Karpas-422 (cell line): ENCODE measurements around the gene HDAC4. TPM values are rescaled to one million over a fixed set of nuclear protein-coding genes. Genes with fewer than 3 reads are reported as not detected.

Experiments used
- DNase-seq: peaks from one replicate; pipeline ENCODE4 v3.0.0-alpha.2; 2015
- H2AFZ ChIP-seq: fragments of 200-600 bp; sonication (generic); 2 replicates; pipeline ENCODE4 v1.6.1; 2014; ENCODE audit warnings: antibody characterized with exemption, low read length, mixed read lengths
- H3K27ac ChIP-seq: fragments of 200-600 bp; sonication (generic); 2 replicates; pipeline ENCODE4 v1.5.1; 2014; ENCODE audit warnings: mild to moderate bottlenecking, low read length, moderate library complexity
- H3K27me3 ChIP-seq: fragments of 200-600 bp; sonication (generic); 2 replicates; pipeline ENCODE4 v1.6.1; 2014; ENCODE audit warnings: low read length, mixed read lengths
- H3K36me3 ChIP-seq: fragments of 200-600 bp; sonication (generic); 2 replicates; pipeline ENCODE4 v1.6.1; 2014; ENCODE audit warnings: low read length, mixed read lengths; ENCODE audit not compliant: insufficient read depth
- H3K4me1 ChIP-seq: fragments of 200-600 bp; sonication (generic); 2 replicates; pipeline ENCODE4 v1.6.1; 2014; ENCODE audit warnings: mild to moderate bottlenecking, low read length, mixed read lengths
- H3K4me2 ChIP-seq: fragments of 200-600 bp; sonication (generic); 2 replicates; pipeline ENCODE4 v1.6.1; 2014; ENCODE audit warnings: low read length, low read depth, mild to moderate bottlenecking; ENCODE audit not compliant: poor library complexity, severe bottlenecking
- H3K4me3 ChIP-seq: fragments of 200-600 bp; sonication (generic); 2 replicates; pipeline ENCODE4 v1.5.1; 2014; ENCODE audit warnings: mild to moderate bottlenecking, antibody characterized with exemption, low read length, mixed read lengths
- H3K79me2 ChIP-seq: fragments of 200-600 bp; sonication (generic); 2 replicates; pipeline ENCODE4 v1.6.1; 2014; ENCODE audit warnings: mild to moderate bottlenecking, low read length, mixed read lengths
- H3K9ac ChIP-seq: fragments of 200-600 bp; sonication (generic); 2 replicates; pipeline ENCODE4 v1.6.0; 2014; ENCODE audit warnings: low read length
- H3K9me2 ChIP-seq: fragments of 200-600 bp; sonication (generic), shearing (Covaris generic); replicated peaks from 2 replicates; pipeline ENCODE4 v1.6.0; 2014; ENCODE audit warnings: mild to moderate bottlenecking, low read length, moderate library complexity; ENCODE audit not compliant: insufficient read depth
- H3K9me3 ChIP-seq: fragments of 300-700, 200-600 bp; sonication (generic); 2 replicates; pipeline ENCODE4 v1.6.1; 2014; ENCODE audit warnings: low read length, mixed read lengths
- H4K20me1 ChIP-seq: fragments of 200-600 bp; sonication (generic); 2 replicates; pipeline ENCODE4 v1.6.1; 2014; ENCODE audit warnings: mild to moderate bottlenecking, antibody characterized with exemption, low read length, low read depth; ENCODE audit not compliant: insufficient read depth
- total RNA-seq: library from RNA; depleted of rRNA; stranded (reverse); fragments of >200 nt; shearing (Covaris generic); gene quantifications from 2 replicates; pipeline ENCODE4 v1.2.3, GENCODE V29; 2014; ENCODE audit warnings: low replicate concordance

Gene HDAC4
- total RNA-seq, 1 experiment from 2014 or later: 8.5 TPM

- no peak overlapping the region for H3K27ac ChIP-seq
- H3K9me2 ChIP-seq: no peaks in the 10 kb centered on the region
- H4K20me1 ChIP-seq: peaks cover 39% of the 10 kb centered on the region
- H3K9ac ChIP-seq: no peak overlapping the region
- no peaks in the 10 kb centered on the region for H3K9me3 ChIP-seq
- H3K4me2 ChIP-seq: no peak overlapping the region
- H3K36me3 ChIP-seq: no peaks in the 10 kb centered on the region
- no peak for DNase-seq
- H3K79me2 ChIP-seq: no peaks in the 10 kb centered on the region
- H3K4me1 ChIP-seq: no peaks in the 10 kb centered on the region
- H3K4me3 ChIP-seq: no peak overlapping the region
- H2AFZ ChIP-seq: no peak overlapping the region
- no peaks in the 10 kb centered on the region for H3K27me3 ChIP-seq
Observed at GRCh38 chr2:239392688-239393387, 8.0 kb downstream of the HDAC4 start.

GRCh38 chr2:239392072-239392357 is 8.8 kb downstream of the HDAC4 start:
- Histone ChIP-seq H2AFZ (no peak overlapping the region), H3K4me3 (no peak overlapping the region), H3K27ac (no peak overlapping the region), H3K9me3 (no peaks in the 10 kb centered on the region), H3K4me1 (no peaks in the 10 kb centered on the region), H3K4me2 (no peak overlapping the region), H3K9me2 (no peaks in the 10 kb centered on the region), H3K79me2 (no peaks in the 10 kb centered on the region), H3K9ac (no peak overlapping the region), H3K36me3 (no peaks in the 10 kb centered on the region), H3K27me3 (no peaks in the 10 kb centered on the region), H4K20me1 (peaks cover 38% of the 10 kb centered on the region)
- no peak for DNase-seq

- H3K36me3 ChIP-seq: no peaks in the 10 kb centered on the region
- no peak overlapping the region for H2AFZ ChIP-seq
- no peak overlapping the region for H3K9ac ChIP-seq
- H3K27me3 ChIP-seq: no peaks in the 10 kb centered on the region
- no peak overlapping the region for H3K4me2 ChIP-seq
- H4K20me1 ChIP-seq: peaks cover 33% of the 10 kb centered on the region
- no peak for DNase-seq
- no peaks in the 10 kb centered on the region for H3K4me1 ChIP-seq
- no peak overlapping the region for H3K27ac ChIP-seq
- no peaks in the 10 kb centered on the region for H3K9me2 ChIP-seq
- H3K9me3 ChIP-seq: no peaks in the 10 kb centered on the region
- no peaks in the 10 kb centered on the region for H3K79me2 ChIP-seq
- H3K4me3 ChIP-seq: no peak overlapping the region
Observed at GRCh38 chr2:239391286-239392071, 9.3 kb downstream of the HDAC4 start.

- Histone ChIP-seq H3K4me3 (no peak overlapping the region), H2AFZ (no peak overlapping the region), H3K9me2 (no peaks in the 10 kb centered on the region), H4K20me1 (peaks cover 34% of the 10 kb centered on the region), H3K4me2 (no peak overlapping the region), H3K9me3 (no peaks in the 10 kb centered on the region), H3K9ac (no peak overlapping the region), H3K36me3 (no peaks in the 10 kb centered on the region), H3K27me3 (no peaks in the 10 kb centered on the region), H3K79me2 (no peaks in the 10 kb centered on the region), H3K4me1 (no peaks in the 10 kb centered on the region), H3K27ac (no peak overlapping the region)
- DNase-seq: no peak
Observed at GRCh38 chr2:239390546-239391285, 10.1 kb downstream of the HDAC4 start.

GRCh38 chr2:239389414-239390329 is 11.1 kb downstream of the HDAC4 start:
- peaks cover 30% of the 10 kb centered on the region for H4K20me1 ChIP-seq
- no peak overlapping the region for H3K4me3 ChIP-seq
- no peak for DNase-seq
- no peaks in the 10 kb centered on the region for H3K27me3 ChIP-seq
- H3K36me3 ChIP-seq: no peaks in the 10 kb centered on the region
- no peaks in the 10 kb centered on the region for H3K9me2 ChIP-seq
- no peak overlapping the region for H3K4me2 ChIP-seq
- no peaks in the 10 kb centered on the region for H3K4me1 ChIP-seq
- no peaks in the 10 kb centered on the region for H3K79me2 ChIP-seq
- no peak overlapping the region for H3K27ac ChIP-seq
- no peak overlapping the region for H2AFZ ChIP-seq
- H3K9ac ChIP-seq: no peak overlapping the region
- no peaks in the 10 kb centered on the region for H3K9me3 ChIP-seq

- H3K9ac ChIP-seq: no peak overlapping the region
- H3K79me2 ChIP-seq: no peaks in the 10 kb centered on the region
- DNase-seq: no peak
- peaks cover 33% of the 10 kb centered on the region; the same call in 1 of the 2 replicates for H4K20me1 ChIP-seq
- H3K27me3 ChIP-seq: no peaks in the 10 kb centered on the region
- H3K36me3 ChIP-seq: no peaks in the 10 kb centered on the region
- no peak overlapping the region for H3K4me2 ChIP-seq
- no peak overlapping the region for H2AFZ ChIP-seq
- no peak overlapping the region for H3K27ac ChIP-seq
- H3K4me1 ChIP-seq: no peaks in the 10 kb centered on the region
- no peaks in the 10 kb centered on the region for H3K9me2 ChIP-seq
- no peak overlapping the region for H3K4me3 ChIP-seq
- no peaks in the 10 kb centered on the region for H3K9me3 ChIP-seq
Observed at GRCh38 chr2:239388236-239389151, 12.3 kb downstream of the HDAC4 start.

- DNase-seq: no peak
- H2AFZ ChIP-seq: no peak overlapping the region
- no peaks in the 10 kb centered on the region for H3K36me3 ChIP-seq
- H3K9ac ChIP-seq: no peak overlapping the region
- no peak overlapping the region for H3K4me3 ChIP-seq
- H4K20me1 ChIP-seq: peaks cover 40% of the 10 kb centered on the region
- no peaks in the 10 kb centered on the region for H3K79me2 ChIP-seq
- H3K4me2 ChIP-seq: no peak overlapping the region
- H3K9me2 ChIP-seq: no peaks in the 10 kb centered on the region
- no peaks in the 10 kb centered on the region for H3K27me3 ChIP-seq
- no peak overlapping the region for H3K27ac ChIP-seq
- peaks cover 4% of the 10 kb centered on the region for H3K4me1 ChIP-seq
- H3K9me3 ChIP-seq: no peaks in the 10 kb centered on the region
Observed at GRCh38 chr2:239387811-239388210, 13.0 kb downstream of the HDAC4 start.
